KMS-11 (cell line): ENCODE data around the gene RHOD.

ENCODE experiments used
- H2AFZ ChIP-seq: fragments of 200-600 bp; sonication (generic); 2 replicates; pipeline ENCODE4 v1.6.1; 2016; ENCODE audit warnings: antibody characterized with exemption, mixed run types, low read depth
- H3K27ac ChIP-seq: fragments of 200-600 bp; sonication (generic); 2 replicates; pipeline ENCODE4 v1.6.1; 2016; ENCODE audit warnings: mild to moderate bottlenecking, mixed run types
- H3K27me3 ChIP-seq: fragments of 200-600 bp; sonication (generic); 2 replicates; pipeline ENCODE4 v1.6.1; 2017; ENCODE audit warnings: mild to moderate bottlenecking, low read depth, mixed run types, moderate library complexity; ENCODE audit not compliant: insufficient read depth
- H3K36me3 ChIP-seq: fragments of 200-600 bp; sonication (generic); 2 replicates; pipeline ENCODE4 v1.6.1; 2017; ENCODE audit warnings: mild to moderate bottlenecking, mixed run types; ENCODE audit not compliant: insufficient read depth
- H3K4me1 ChIP-seq: fragments of 200-600 bp; sonication (generic); 2 replicates; pipeline ENCODE4 v1.6.1; 2016; ENCODE audit warnings: mild to moderate bottlenecking, low read depth, mixed run types; ENCODE audit not compliant: poor library complexity, severe bottlenecking
- H3K4me2 ChIP-seq: fragments of 200-600 bp; sonication (generic); 2 replicates; pipeline ENCODE4 v1.7.0; 2016; ENCODE audit warnings: mild to moderate bottlenecking, mixed run types
- H3K4me3 ChIP-seq: fragments of 200-600 bp; sonication (generic); IDR thresholded peaks from 2 replicates; pipeline ENCODE4 v1.6.1; 2017; ENCODE audit warnings: low read depth, low read length, mixed read lengths; ENCODE audit not compliant: insufficient read depth
- H3K79me2 ChIP-seq: fragments of 200-600 bp; sonication (generic); 2 replicates; pipeline ENCODE4 v1.6.1; 2016; ENCODE audit warnings: low read depth, mixed run types; ENCODE audit not compliant: insufficient read depth
- H3K9ac ChIP-seq: fragments of 200-600 bp; sonication (generic); 2 replicates; pipeline ENCODE4 v1.6.1; 2016; ENCODE audit warnings: mild to moderate bottlenecking, mixed run types
- H4K20me1 ChIP-seq: fragments of 200-600 bp; sonication (generic); 2 replicates; pipeline ENCODE4 v1.6.1; 2016; ENCODE audit warnings: mild to moderate bottlenecking, mixed run types; ENCODE audit not compliant: insufficient read depth
- TF ChIP-seq, protein P1 (sequence below): fragments of 200-600 bp; sonication (generic); conservative IDR thresholded peaks from 2 replicates; pipeline ENCODE4 v1.6.1; 2017; ENCODE audit warnings: low read depth, mild to moderate bottlenecking, antibody characterized with exemption, low read length, moderate library complexity, mixed read lengths

RHOD gene

GRCh38 chr11:67118801-67119584 lies 62.3 kb downstream of the RHOD start, which contains the start of gene KDM2A:
Gene KDM2A, plus strand, starts transcription at chr11:67119263. Its CDS starts 2,054 bp downstream, at chr11:67121317.
- peak within 1 kb of the TSS; percentile 80 for H3K4me2 ChIP-seq
- peaks cover 60% of the 10 kb centered on the region for H3K4me1 ChIP-seq
- H4K20me1 ChIP-seq: peaks cover 4% of the 10 kb centered on the region; the same call in 1 of the 2 replicates
- peak within 1 kb of the TSS; percentile 82 for H2AFZ ChIP-seq
- H3K27ac ChIP-seq: peak within 1 kb of the TSS; percentile 77
- H3K4me3 ChIP-seq: no peak within 1 kb of the TSS
- H3K9ac ChIP-seq: peak within 1 kb of the TSS; percentile 71
- no peaks in the 10 kb centered on the region for H3K36me3 ChIP-seq
- H3K27me3 ChIP-seq: no peaks in the 10 kb centered on the region
- TF ChIP-seq, protein P1, sequence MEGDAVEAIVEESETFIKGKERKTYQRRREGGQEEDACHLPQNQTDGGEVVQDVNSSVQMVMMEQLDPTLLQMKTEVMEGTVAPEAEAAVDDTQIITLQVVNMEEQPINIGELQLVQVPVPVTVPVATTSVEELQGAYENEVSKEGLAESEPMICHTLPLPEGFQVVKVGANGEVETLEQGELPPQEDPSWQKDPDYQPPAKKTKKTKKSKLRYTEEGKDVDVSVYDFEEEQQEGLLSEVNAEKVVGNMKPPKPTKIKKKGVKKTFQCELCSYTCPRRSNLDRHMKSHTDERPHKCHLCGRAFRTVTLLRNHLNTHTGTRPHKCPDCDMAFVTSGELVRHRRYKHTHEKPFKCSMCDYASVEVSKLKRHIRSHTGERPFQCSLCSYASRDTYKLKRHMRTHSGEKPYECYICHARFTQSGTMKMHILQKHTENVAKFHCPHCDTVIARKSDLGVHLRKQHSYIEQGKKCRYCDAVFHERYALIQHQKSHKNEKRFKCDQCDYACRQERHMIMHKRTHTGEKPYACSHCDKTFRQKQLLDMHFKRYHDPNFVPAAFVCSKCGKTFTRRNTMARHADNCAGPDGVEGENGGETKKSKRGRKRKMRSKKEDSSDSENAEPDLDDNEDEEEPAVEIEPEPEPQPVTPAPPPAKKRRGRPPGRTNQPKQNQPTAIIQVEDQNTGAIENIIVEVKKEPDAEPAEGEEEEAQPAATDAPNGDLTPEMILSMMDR: no peak
- H3K79me2 ChIP-seq: peaks cover 45% of the 10 kb centered on the region

DNA sequence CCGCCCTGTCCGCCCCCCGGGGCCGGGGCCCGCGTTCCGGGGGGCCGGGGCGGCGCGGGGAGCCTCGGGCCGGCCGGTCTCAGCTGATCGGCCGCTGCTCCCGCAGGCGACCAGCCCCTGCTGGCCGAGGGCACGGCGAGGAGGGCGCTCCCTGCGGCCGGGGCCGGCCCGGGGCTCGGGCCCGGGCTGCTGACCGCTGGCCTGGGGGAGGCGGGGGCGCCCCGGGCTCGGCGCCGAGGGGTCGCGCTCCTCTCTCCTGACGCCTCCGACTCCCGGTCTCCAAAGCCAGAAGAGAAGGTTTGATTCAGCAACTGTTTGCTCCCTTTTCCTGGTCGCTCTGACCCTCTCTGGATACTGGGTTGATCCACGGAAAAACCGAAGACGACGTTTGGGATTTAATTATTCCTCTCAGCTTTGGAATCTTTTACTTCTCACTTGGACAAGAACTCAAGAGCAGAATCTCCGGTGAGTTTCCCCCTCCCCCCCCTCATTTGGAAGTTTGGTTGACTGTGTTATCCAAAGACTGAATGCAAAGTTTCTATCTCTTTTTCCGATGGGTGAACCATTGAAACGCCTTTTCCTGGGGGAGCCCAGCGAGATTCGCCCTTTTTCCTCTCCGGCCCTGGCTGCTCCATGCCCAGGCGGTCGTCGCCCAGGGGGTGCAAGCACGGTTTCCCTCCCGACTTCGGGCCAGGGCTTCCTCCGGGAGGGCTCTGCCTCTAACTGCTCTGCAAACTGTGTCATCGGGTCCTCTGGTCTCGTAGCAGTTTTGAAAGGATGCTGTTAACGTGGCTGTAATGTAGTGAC lies 63.1 kb downstream of the RHOD start:
- Histone ChIP-seq H3K79me2 (peaks cover 53% of the 10 kb centered on the region), H4K20me1 (peaks cover 4% of the 10 kb centered on the region; the same call in 1 of the 2 replicates), H3K4me2 (peak overlapping the region; percentile 80), H3K36me3 (no peaks in the 10 kb centered on the region), H3K27me3 (no peaks in the 10 kb centered on the region), H3K27ac (peak overlapping the region; percentile 59; the same call in 1 of the 2 replicates), H3K4me3 (no peak overlapping the region), H3K9ac (peak overlapping the region; percentile 66), H3K4me1 (peaks cover 58% of the 10 kb centered on the region), H2AFZ (peak overlapping the region; percentile 45)
- TF ChIP-seq, protein P1: no peak

DNA sequence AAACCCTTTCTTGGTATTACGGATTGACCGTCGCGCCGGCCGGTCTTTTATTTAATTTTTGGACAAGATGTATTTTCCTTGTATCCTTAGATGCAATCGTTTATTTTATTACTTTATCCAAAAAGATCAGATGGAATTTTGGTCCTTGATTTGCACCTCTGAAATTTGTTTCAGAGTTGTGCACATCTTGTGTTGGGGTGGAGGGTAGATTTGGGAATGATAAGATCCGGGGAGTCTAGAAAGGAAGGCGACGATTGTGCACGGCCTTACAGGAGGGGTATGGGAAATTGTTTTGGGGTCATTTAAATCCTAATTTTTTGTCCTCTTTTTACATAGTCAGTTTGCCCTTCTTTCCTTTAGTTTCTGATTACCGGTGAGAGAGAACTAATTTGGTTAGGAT lies 63.8 kb downstream of the RHOD start:
- Histone ChIP-seq H3K27me3 (no peaks in the 10 kb centered on the region), H3K4me2 (peak overlapping the region; percentile 80), H3K9ac (peak overlapping the region; percentile 56), H3K36me3 (no peaks in the 10 kb centered on the region), H4K20me1 (peaks cover 4% of the 10 kb centered on the region; the same call in 1 of the 2 replicates), H3K27ac (peak overlapping the region; percentile 59; the same call in 1 of the 2 replicates), H3K79me2 (peaks cover 59% of the 10 kb centered on the region), H3K4me3 (no peak overlapping the region), H3K4me1 (peaks cover 52% of the 10 kb centered on the region), H2AFZ (no peak overlapping the region; the same call in 1 of the 2 replicates)
- TF ChIP-seq, protein P1: no peak

- Histone ChIP-seq H3K4me2 (peak overlapping the region; percentile 80), H3K4me1 (peaks cover 45% of the 10 kb centered on the region), H3K9ac (peak overlapping the region; percentile 56), H2AFZ (no peak overlapping the region), H3K36me3 (no peaks in the 10 kb centered on the region), H3K4me3 (no peak overlapping the region), H3K27ac (peak overlapping the region; percentile 59), H3K79me2 (peaks cover 66% of the 10 kb centered on the region), H4K20me1 (peaks cover 4% of the 10 kb centered on the region; the same call in 1 of the 2 replicates), H3K27me3 (no peaks in the 10 kb centered on the region)
- TF ChIP-seq, protein P1: no peak
These were observed 64.4 kb downstream of the RHOD start for GRCh38 chr11:67120881-67121710.
